HepG2 (cell line): ENCODE data around the gene IMP3. TPM values are rescaled to one million over a fixed set of nuclear protein-coding genes. Genes with fewer than 3 reads are reported as not detected.

Experiments
- ATAC-seq: fragments of 200-7000 bp; cut with Tn5 transposase; 3 replicates; pipeline ENCODE4 v1.9.1; 2020; ENCODE audit warnings: mild to moderate bottlenecking, moderate library complexity
- BruUV-seq: library from RNA; stranded (reverse); fragments of 400-500 nt; replicated peaks from 2 replicates; lab custom pipeline; 2021; lab: Mats Ljungman, UMichigan
- CTCF ChIA-PET: fragments of 300-600 bp; formaldehyde crosslinking; extraction: SDS; loops from one replicate; lab custom pipeline; 2021; ENCODE audit warnings: low total read pairs, inconsistent platforms, low intra/inter-chr PET ratio; lab: Yijun Ruan, JAX
- POLR2A ChIA-PET: fragments of 350-600 bp; sonication (Branson Sonifier 250); formaldehyde crosslinking; loops from one replicate; lab custom pipeline; 2020; ENCODE audit warnings: antibody characterized with exemption, inconsistent platforms; lab: Yijun Ruan, JAX
- DNase-seq: peaks from one replicate; pipeline ENCODE4 v3.0.0-alpha.2; 2015; ENCODE audit warnings: low spot score
- FAIRE-seq: peaks from 3 replicates; lab custom pipeline; 2011; peaks lifted over from hg19 to GRCh38; lab: Jason Lieb, UNC
- H2AFZ ChIP-seq: one replicate; pipeline ENCODE4 v1.6.1; 2011; ENCODE audit warnings: low read length, inconsistent platforms
- H3K27ac ChIP-seq: fragments of 300-600 bp; 3 replicates; pipeline ENCODE4 v1.8.0; 2011; ENCODE audit warnings: mixed run types, mild to moderate bottlenecking, mixed read lengths, low read length, inconsistent platforms; ENCODE audit not compliant: insufficient read depth; ENCODE audit errors: extremely low read length
- H3K27me3 ChIP-seq, 2 experiments: fragments of 200-600 bp in 1 of 2; 2 replicates in 1 of 2; 3 replicates in 1 of 2; pipeline versions ENCODE4 v1.6.0 to v1.8.0; 2011; ENCODE audit warnings: low read length in 2 of 2, mild to moderate bottlenecking in 2 of 2, moderate library complexity in 2 of 2, inconsistent platforms in 1 of 2; ENCODE audit not compliant: insufficient read depth in 2 of 2, control insufficient read depth in 1 of 2
- H3K36me3 ChIP-seq, 2 experiments: fragments of 200-600 bp in 1 of 2; replicated peaks in 1 of 2; 2 replicates in 1 of 2; 3 replicates in 1 of 2; pipeline versions ENCODE4 v1.5.1 to v1.8.0; 2011; ENCODE audit warnings: low read length in 2 of 2, inconsistent platforms in 1 of 2; ENCODE audit not compliant: insufficient read depth in 2 of 2, control insufficient read depth in 1 of 2
- H3K4me1 ChIP-seq: 2 replicates; pipeline ENCODE4 v1.5.1; 2012; ENCODE audit warnings: low read length, inconsistent platforms; ENCODE audit not compliant: insufficient read depth
- H3K4me2 ChIP-seq: 2 replicates; pipeline ENCODE4 v1.6.0; 2011; ENCODE audit warnings: low read depth, low read length, inconsistent platforms
- H3K4me3 ChIP-seq, 3 experiments: fragments of 200-600 bp in 1 of 3; sonication (generic), shearing (Covaris generic) in 1 of 3; replicated peaks in 1 of 3; 2 replicates each; pipeline ENCODE4 v1.5.1; 2011 to 2016; ENCODE audit warnings: low read length in 3 of 3, inconsistent platforms in 2 of 3, low read depth in 2 of 3, mild to moderate bottlenecking in 2 of 3, control low read depth in 1 of 3, mixed read lengths in 1 of 3; ENCODE audit not compliant: insufficient read depth in 1 of 3
- H3K79me2 ChIP-seq: one replicate; pipeline ENCODE4 v1.6.1; 2011; ENCODE audit warnings: low read length, inconsistent platforms; ENCODE audit not compliant: insufficient read depth
- H3K9ac ChIP-seq: 2 replicates; pipeline ENCODE4 v1.6.0; 2011; ENCODE audit warnings: mild to moderate bottlenecking, low read depth, low read length, inconsistent platforms; ENCODE audit not compliant: insufficient read depth
- H3K9me3 ChIP-seq: 2 replicates; pipeline ENCODE4 v1.5.1; 2012; ENCODE audit warnings: mild to moderate bottlenecking, low read length
- H4K20me1 ChIP-seq: 2 replicates; pipeline ENCODE4 v1.6.0; 2011; ENCODE audit warnings: inconsistent platforms, mild to moderate bottlenecking, low read length, moderate library complexity; ENCODE audit not compliant: insufficient read depth
- ASH2L ChIP-seq: fragments of 300-600, 200-600 bp; sonication (generic); IDR thresholded peaks from 2 replicates; pipeline ENCODE4 v1.7.0; 2017; ENCODE audit warnings: low read depth, mild to moderate bottlenecking, moderate library complexity, mixed read lengths, low read length; ENCODE audit not compliant: insufficient read length
- DNMT3B ChIP-seq: conservative IDR thresholded peaks from 2 replicates; pipeline ENCODE4 v1.6.1; 2016; ENCODE audit warnings: missing biosample characterization, control low read depth
- MBNL3 ChIP-seq: fragments of 250-450 bp; sonication (Bioruptor Pico); conservative IDR thresholded peaks from 2 replicates; pipeline ENCODE4 v1.8.0; 2022; ENCODE audit warnings: mild to moderate bottlenecking, inconsistent platforms
- RFXAP ChIP-seq: sonication (generic); formaldehyde crosslinking; IDR thresholded peaks from 2 replicates; pipeline ENCODE4 v1.4.0; 2020; ENCODE audit warnings: missing genetic modification reagents, borderline replicate concordance
- SIN3A ChIP-seq: IDR thresholded peaks from 2 replicates; pipeline ENCODE4 v1.6.1; 2011; ENCODE audit warnings: low read depth, mild to moderate bottlenecking, control low read depth, low read length, borderline replicate concordance
- STAT5B ChIP-seq: sonication (generic); formaldehyde crosslinking; IDR thresholded peaks from 2 replicates; pipeline ENCODE4 v1.4.0; 2020; ENCODE audit warnings: missing genetic modification reagents
- ZMYM3 ChIP-seq: sonication (generic); formaldehyde crosslinking; IDR thresholded peaks from 2 replicates; pipeline ENCODE4 v1.5.1; 2020; ENCODE audit warnings: mild to moderate bottlenecking, missing genetic modification reagents
- ZNF431 ChIP-seq: sonication (generic); formaldehyde crosslinking; IDR thresholded peaks from 2 replicates; pipeline ENCODE4 v1.9.0; 2022; ENCODE audit warnings: missing genetic modification reagents, low read depth, mild to moderate bottlenecking, borderline replicate concordance
- ZNF543 ChIP-seq: sonication (generic); formaldehyde crosslinking; IDR thresholded peaks from 2 replicates; pipeline ENCODE4 v1.4.0; 2020; ENCODE audit warnings: mild to moderate bottlenecking, missing genetic modification reagents
- ZNF678 ChIP-seq: sonication (generic); formaldehyde crosslinking; IDR thresholded peaks from 2 replicates; pipeline ENCODE4 v1.4.0; 2020; ENCODE audit warnings: mild to moderate bottlenecking, missing genetic modification reagents
- ZNF891 ChIP-seq: sonication (generic); formaldehyde crosslinking; IDR thresholded peaks from 2 replicates; pipeline ENCODE4 v1.5.0; 2020; ENCODE audit warnings: mild to moderate bottlenecking, missing genetic modification reagents
- WGBS: methylation state at CpG from one replicate; pipeline ENCODE4 v1.1.6; 2017; ENCODE audit warnings: low lambda C conversion rate; 5-methylcytosine and 5-hydroxymethylcytosine counted together
- in situ Hi-C: cut with HindIII; loops from 2 replicates; pipeline ENCODE4 v1.10.0; 2017; ENCODE audit warnings: low pct_unique_long_range_greater_than_20kb; ENCODE audit not compliant: extremely low pct_ligation_motif_present
- intact Hi-C: fragments of 100-400 bp; cut with micrococcal nuclease; formaldehyde crosslinking; loops from one replicate; pipeline ENCODE4 v1.10.0; 2022; ENCODE audit not compliant: unreplicated experiment
- polyA plus RNA-seq, 8 experiments: library from polyadenylated mRNA; depleted of rRNA in 3 of 8; stranded (reverse) in 7 of 8; unstranded in 1 of 8; fragments of >200 nt; fragmentation: Illumina TruSeq in 4 of 8; extraction: Trizol in 4 of 8; gene quantifications; 2 replicates each; pipeline versions ENCODE4 v1.2.1 to v1.2.3, GENCODE V29; 2011 to 2016; ENCODE audit warnings: low read depth in 4 of 8, missing spikeins in 1 of 8, mixed read lengths in 1 of 8; ENCODE audit not compliant: insufficient read depth in 1 of 8
- total RNA-seq, 5 experiments: library from RNA; depleted of rRNA; stranded (reverse); fragments of >200 nt; fragmentation: Illumina TruSeq; extraction: Trizol; gene quantifications; 2 replicates each; pipeline ENCODE4 v1.2.3, GENCODE V29; 2016; ENCODE audit warnings: low read depth in 1 of 5
- TF ChIP-seq, protein P1 (sequence below): sonication (generic); formaldehyde crosslinking; IDR thresholded peaks from 2 replicates; pipeline ENCODE4 v1.4.0; 2020; ENCODE audit warnings: mild to moderate bottlenecking, missing genetic modification reagents
- TF ChIP-seq, protein P2 (sequence below): sonication (generic); formaldehyde crosslinking; IDR thresholded peaks from 2 replicates; pipeline ENCODE4 v1.4.0; 2020; ENCODE audit warnings: missing genetic modification reagents
- TF ChIP-seq, protein P3 (sequence below): sonication (generic); formaldehyde crosslinking; conservative IDR thresholded peaks from 2 replicates; pipeline ENCODE4 v1.5.0; 2020; ENCODE audit warnings: missing genetic modification reagents

The IMP3 gene
- total and polyA plus RNA-seq, 2 of the 13 experiments (the other 11 are each of a cell fraction or from before 2014, with no cell fraction given), result 38.3 to 143 TPM

DNA sequence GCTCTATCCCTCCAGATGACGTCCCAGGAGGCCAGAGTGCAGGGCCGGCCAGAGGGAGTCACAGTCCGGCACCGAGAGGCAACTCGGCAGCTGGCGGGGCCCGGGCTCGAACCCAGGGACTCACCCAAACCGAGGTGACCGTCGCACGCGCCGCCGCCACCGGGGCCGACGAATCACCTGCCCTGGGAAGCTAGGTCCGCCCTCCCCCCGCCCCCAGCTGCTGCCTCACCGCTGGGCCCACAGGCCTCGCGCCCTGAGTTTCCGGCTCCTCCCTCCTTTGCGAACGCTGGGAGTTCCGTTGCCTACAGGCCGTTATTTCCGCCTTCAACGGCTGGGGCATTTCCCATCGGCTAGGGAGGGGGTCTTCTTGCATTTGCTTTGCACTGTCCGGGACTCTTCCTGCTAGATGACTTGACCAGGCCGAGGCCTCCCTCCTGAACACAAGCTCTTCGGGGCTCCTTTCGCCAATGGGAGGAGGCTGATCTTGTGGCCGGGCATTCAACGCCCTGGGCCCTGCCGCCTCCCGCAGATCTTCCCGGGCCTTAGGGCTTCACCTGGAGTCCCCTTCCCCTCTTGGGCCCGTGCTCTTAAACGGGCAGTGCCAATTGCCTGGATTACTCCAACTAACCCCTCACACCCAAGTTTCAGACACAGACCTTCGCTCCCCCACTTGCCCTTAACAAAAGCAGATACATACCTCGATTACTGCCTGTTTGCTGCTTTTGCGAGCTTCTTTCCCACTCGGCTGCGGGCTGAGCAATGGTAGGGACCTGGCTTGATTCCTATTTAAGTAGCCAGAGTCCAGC lies 14.3 kb downstream of the IMP3 start, which contains the start of gene SNUPN:
Gene SNUPN, minus strand, starts transcription at position 184 of the 806 bp plus-strand sequence. CDS start 4,674 bp downstream, outside the sequence.
- FAIRE-seq (peak; percentile 85), DNase-seq (peak; percentile 91)
- in situ Hi-C loops, result no loop called here
- peak; percentile 83; the same call in 1 of the 2 replicates for TF ChIP-seq RFXAP
- TF ChIP-seq STAT5B, result no peak
- TF ChIP-seq SIN3A, result peak; percentile 80; the same call in 1 of the 2 replicates
- TF ChIP-seq ZNF678, result no peak
- TF ChIP-seq, protein P1, sequence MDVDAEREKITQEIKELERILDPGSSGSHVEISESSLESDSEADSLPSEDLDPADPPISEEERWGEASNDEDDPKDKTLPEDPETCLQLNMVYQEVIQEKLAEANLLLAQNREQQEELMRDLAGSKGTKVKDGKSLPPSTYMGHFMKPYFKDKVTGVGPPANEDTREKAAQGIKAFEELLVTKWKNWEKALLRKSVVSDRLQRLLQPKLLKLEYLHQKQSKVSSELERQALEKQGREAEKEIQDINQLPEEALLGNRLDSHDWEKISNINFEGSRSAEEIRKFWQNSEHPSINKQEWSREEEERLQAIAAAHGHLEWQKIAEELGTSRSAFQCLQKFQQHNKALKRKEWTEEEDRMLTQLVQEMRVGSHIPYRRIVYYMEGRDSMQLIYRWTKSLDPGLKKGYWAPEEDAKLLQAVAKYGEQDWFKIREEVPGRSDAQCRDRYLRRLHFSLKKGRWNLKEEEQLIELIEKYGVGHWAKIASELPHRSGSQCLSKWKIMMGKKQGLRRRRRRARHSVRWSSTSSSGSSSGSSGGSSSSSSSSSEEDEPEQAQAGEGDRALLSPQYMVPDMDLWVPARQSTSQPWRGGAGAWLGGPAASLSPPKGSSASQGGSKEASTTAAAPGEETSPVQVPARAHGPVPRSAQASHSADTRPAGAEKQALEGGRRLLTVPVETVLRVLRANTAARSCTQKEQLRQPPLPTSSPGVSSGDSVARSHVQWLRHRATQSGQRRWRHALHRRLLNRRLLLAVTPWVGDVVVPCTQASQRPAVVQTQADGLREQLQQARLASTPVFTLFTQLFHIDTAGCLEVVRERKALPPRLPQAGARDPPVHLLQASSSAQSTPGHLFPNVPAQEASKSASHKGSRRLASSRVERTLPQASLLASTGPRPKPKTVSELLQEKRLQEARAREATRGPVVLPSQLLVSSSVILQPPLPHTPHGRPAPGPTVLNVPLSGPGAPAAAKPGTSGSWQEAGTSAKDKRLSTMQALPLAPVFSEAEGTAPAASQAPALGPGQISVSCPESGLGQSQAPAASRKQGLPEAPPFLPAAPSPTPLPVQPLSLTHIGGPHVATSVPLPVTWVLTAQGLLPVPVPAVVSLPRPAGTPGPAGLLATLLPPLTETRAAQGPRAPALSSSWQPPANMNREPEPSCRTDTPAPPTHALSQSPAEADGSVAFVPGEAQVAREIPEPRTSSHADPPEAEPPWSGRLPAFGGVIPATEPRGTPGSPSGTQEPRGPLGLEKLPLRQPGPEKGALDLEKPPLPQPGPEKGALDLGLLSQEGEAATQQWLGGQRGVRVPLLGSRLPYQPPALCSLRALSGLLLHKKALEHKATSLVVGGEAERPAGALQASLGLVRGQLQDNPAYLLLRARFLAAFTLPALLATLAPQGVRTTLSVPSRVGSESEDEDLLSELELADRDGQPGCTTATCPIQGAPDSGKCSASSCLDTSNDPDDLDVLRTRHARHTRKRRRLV (CRISPR knock-in tag), result peak; percentile 82; the same call in 1 of the 2 replicates
- peak; percentile 58 for TF ChIP-seq ASH2L
- TF ChIP-seq ZMYM3, result peak; percentile 81
- no peak for TF ChIP-seq DNMT3B
- TF ChIP-seq, protein P2, sequence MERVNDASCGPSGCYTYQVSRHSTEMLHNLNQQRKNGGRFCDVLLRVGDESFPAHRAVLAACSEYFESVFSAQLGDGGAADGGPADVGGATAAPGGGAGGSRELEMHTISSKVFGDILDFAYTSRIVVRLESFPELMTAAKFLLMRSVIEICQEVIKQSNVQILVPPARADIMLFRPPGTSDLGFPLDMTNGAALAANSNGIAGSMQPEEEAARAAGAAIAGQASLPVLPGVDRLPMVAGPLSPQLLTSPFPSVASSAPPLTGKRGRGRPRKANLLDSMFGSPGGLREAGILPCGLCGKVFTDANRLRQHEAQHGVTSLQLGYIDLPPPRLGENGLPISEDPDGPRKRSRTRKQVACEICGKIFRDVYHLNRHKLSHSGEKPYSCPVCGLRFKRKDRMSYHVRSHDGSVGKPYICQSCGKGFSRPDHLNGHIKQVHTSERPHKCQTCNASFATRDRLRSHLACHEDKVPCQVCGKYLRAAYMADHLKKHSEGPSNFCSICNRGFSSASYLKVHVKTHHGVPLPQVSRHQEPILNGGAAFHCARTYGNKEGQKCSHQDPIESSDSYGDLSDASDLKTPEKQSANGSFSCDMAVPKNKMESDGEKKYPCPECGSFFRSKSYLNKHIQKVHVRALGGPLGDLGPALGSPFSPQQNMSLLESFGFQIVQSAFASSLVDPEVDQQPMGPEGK (CRISPR knock-in tag), result peak; percentile 92
- peak; percentile 82 for TF ChIP-seq ZNF543
- peak; percentile 23; the same call in 1 of the 2 replicates for TF ChIP-seq ZNF891 (CRISPR knock-in tag)
- 0 out of 2 replicates have a peak, but pooled peaks have one; percentile 13 for TF ChIP-seq ZNF431 (CRISPR knock-in tag)
- TF ChIP-seq, protein P3, sequence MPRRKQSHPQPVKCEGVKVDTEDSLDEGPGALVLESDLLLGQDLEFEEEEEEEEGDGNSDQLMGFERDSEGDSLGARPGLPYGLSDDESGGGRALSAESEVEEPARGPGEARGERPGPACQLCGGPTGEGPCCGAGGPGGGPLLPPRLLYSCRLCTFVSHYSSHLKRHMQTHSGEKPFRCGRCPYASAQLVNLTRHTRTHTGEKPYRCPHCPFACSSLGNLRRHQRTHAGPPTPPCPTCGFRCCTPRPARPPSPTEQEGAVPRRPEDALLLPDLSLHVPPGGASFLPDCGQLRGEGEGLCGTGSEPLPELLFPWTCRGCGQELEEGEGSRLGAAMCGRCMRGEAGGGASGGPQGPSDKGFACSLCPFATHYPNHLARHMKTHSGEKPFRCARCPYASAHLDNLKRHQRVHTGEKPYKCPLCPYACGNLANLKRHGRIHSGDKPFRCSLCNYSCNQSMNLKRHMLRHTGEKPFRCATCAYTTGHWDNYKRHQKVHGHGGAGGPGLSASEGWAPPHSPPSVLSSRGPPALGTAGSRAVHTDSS (CRISPR knock-in tag), result no peak
- TF ChIP-seq MBNL3 (CRISPR knock-in tag), result no peak

More for the DNA sequence above, 14.3 kb downstream of the IMP3 start, which contains the start of gene SNUPN:
- peaks cover 20% of the 10 kb centered on the region for H3K4me1 ChIP-seq
- WGBS, result 0% methylated on average over 13 of the region's 47 CpGs
- no peaks in the 10 kb centered on the region for H4K20me1 ChIP-seq
- H3K27ac ChIP-seq, result peak within 1 kb of the TSS; percentile 99
- H3K36me3 ChIP-seq, result no peaks in the 10 kb centered on the region
- ATAC-seq, result peak; percentile 91
- peak within 1 kb of the TSS; percentile 76 for H3K4me2 ChIP-seq
- ChIA-PET POLR2A (interaction anchor here (0.9 to 3.2 kb wide), 11 partner anchors 11 to 257 kb away, joined by 3 to 41 read pairs (median 10); partner anchors contain the start of genes IMP3, MAN2C1, PTPN9 and SIN3A), CTCF (no interaction called here)
- H3K79me2 ChIP-seq, result no peaks in the 10 kb centered on the region
- H3K4me3 ChIP-seq, result peak within 1 kb of the TSS; percentile 89 to 100 (median 100)
- H3K27me3 ChIP-seq, result no peaks in the 10 kb centered on the region; a peak in 1 of 5 replicates
- no peak within 1 kb of the TSS for H2AFZ ChIP-seq
- H3K9me3 ChIP-seq, result no peaks in the 10 kb centered on the region
- BruUV-seq, result TSS peak; percentile 57
- H3K9ac ChIP-seq, result peak within 1 kb of the TSS; percentile 93
- intact Hi-C loops, result loop anchor here (2.0 to 5.0 kb wide), 4 partner anchors 15 to 173 kb away; partner anchors contain the start of genes IMP3, PTPN9 and SIN3A
